ENCODE results near the gene ATMIN. TPM values are rescaled to one million over a fixed set of nuclear protein-coding genes. Genes with fewer than 3 reads are reported as not detected.

ATMIN gene
- total and polyA plus RNA-seq, 2 experiments from 2014 or later: 9.8 to 41.7 TPM

DNA sequence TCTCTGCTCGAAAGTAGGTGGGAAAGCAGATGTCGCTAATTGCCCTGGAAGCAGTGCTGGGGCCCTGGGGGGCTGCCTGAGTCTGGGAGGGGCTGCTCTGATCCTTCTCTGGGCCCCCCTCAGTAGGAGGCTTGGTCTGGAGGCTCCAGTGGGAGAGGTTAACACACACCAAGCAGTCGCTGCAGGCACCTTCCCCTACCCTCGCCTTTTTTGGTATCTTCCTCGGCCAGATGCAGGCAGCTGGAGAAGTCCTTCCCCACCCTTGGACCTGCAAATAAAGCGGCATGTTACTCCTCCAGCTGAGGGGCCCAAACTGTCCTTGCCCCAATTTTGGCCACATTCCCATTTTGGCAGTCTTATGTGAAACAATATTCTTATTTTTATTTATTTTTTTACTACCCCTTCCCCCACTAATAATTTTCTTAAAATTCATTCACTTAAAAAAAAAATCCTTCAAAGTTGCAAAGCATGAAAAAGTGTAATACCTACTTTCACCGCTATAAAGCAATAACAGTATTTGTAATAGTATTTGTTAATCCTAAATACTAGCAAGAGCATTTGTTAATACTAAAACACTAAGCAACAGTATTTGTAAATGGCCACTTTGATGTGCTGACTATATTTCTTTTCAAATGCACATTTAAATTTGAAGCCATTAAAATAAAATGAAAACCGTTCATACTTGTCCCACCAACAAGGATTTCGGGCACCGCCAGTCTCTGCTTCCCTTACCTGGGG, 26.4 kb downstream of the ATMIN start:
- Histone ChIP-seq H3K4me2 (ENCODE audit: unreplicated experiment) (no peak overlapping the region), H3K27ac (no peak overlapping the region), H3K9ac (no peak overlapping the region), H3K4me3 (no peak overlapping the region), H3F3A (ENCODE audit: insufficient read depth) (no peaks in the 10 kb centered on the region), H3K9me3 (ENCODE audit: low read depth) (no peaks in the 10 kb centered on the region), H3K79me2 (ENCODE audit: insufficient read depth) (no peaks in the 10 kb centered on the region), H3K36me3 (ENCODE audit: low read depth) (no peaks in the 10 kb centered on the region), H3K4me1 (ENCODE audit: insufficient read depth) (no peaks in the 10 kb centered on the region), H3K27me3 (replicated peaks; ENCODE audit: insufficient read depth) (no peaks in the 10 kb centered on the region), H4K20me1 (ENCODE audit: insufficient read depth) (no peaks in the 10 kb centered on the region), H3K9me2 (ENCODE audit: insufficient read depth) (no peaks in the 10 kb centered on the region), H2AFZ (no peak overlapping the region)
- no peak for DNase-seq
- 83 to 84% methylated on average over 10 of the region's 10 CpGs for WGBS, 2 experiments (ENCODE audit: low coverage in 1 of 2, low lambda C conversion rate in 2 of 2, missing lambda C conversion rate in 2 of 2)
- TF ChIP-seq EZH2phosphoT487 (IDR thresholded peaks at IDR 0.05; ENCODE audit: insufficient read depth, low read depth): no peak
- no peak for TF ChIP-seq EZH2 (IDR thresholded peaks at IDR 0.05; ENCODE audit: insufficient read depth, poor library complexity, severe bottlenecking)
- in situ Hi-C loops (cut with MboI): no loop called here

- Histone ChIP-seq H3K9me2 (ENCODE audit: insufficient read depth) (no peaks in the 10 kb centered on the region), H3K27ac (no peak overlapping the region), H3K9ac (no peak overlapping the region), H3K4me2 (ENCODE audit: unreplicated experiment) (no peak overlapping the region), H3K4me3 (no peak overlapping the region), H3K4me1 (ENCODE audit: insufficient read depth) (no peaks in the 10 kb centered on the region), H4K20me1 (ENCODE audit: insufficient read depth) (no peaks in the 10 kb centered on the region), H3K27me3 (replicated peaks; ENCODE audit: insufficient read depth) (no peaks in the 10 kb centered on the region), H3K36me3 (ENCODE audit: low read depth) (no peaks in the 10 kb centered on the region), H3K79me2 (ENCODE audit: insufficient read depth) (no peaks in the 10 kb centered on the region), H3F3A (ENCODE audit: insufficient read depth) (no peaks in the 10 kb centered on the region), H3K9me3 (ENCODE audit: low read depth) (no peaks in the 10 kb centered on the region), H2AFZ (no peak overlapping the region)
- in situ Hi-C loops (cut with MboI): no loop called here
- no peak for DNase-seq
- 67 to 74% methylated on average over 4 of the region's 4 CpGs for WGBS, 2 experiments (ENCODE audit: low coverage in 1 of 2, low lambda C conversion rate in 2 of 2, missing lambda C conversion rate in 2 of 2)
- TF ChIP-seq EZH2 (IDR thresholded peaks at IDR 0.05; ENCODE audit: insufficient read depth, poor library complexity, severe bottlenecking) (no peak), EZH2phosphoT487 (IDR thresholded peaks at IDR 0.05; ENCODE audit: insufficient read depth, low read depth) (no peak)
These were observed 31.0 kb downstream of the ATMIN start for GRCh38 chr16:81066681-81067080.

DNA sequence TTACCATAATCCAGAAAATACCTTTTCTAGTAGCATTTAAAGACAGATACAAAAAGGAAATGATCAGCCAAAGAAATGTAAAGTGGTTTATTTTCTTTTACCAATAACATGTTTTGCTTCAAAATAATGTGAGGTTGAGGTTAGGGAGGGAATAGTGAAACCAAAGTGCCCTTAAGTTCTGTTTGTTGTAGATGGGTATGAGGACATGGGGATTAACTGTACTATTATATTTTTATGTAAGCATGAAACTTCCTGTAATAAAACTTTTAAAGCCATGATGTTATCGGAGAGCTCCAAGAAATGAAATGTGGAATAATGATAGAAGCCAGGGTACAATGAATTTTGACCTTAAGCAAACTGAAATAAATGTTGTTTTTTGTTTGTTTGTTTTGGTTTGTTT, 31.5 kb downstream of the ATMIN start:
- no peak for TF ChIP-seq EZH2 (IDR thresholded peaks at IDR 0.05; ENCODE audit: insufficient read depth, poor library complexity, severe bottlenecking)
- TF ChIP-seq EZH2phosphoT487 (IDR thresholded peaks at IDR 0.05; ENCODE audit: insufficient read depth, low read depth): no peak
- in situ Hi-C loops (cut with MboI): no loop called here
- no peak for DNase-seq

DNA sequence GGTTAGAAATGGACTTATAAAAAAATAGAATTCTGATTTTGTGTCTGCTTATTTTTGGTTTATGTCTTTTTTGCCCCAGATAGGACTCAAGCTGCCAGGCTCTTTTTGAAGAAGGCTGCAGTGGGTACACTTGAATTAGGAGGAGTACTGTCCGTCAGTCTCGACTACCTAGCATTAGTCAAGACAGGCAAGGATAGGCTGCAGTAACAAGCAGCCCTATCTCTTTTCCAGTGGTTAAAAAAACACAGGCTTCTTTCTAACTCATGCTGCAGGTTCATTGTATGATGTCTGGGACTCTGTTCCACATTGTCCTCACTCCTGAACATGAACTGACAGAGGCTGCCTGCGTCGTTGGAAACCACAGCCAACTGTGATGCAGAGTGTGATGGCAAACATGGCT, 33.4 kb downstream of the ATMIN start:
- TF ChIP-seq EZH2 (IDR thresholded peaks at IDR 0.05; ENCODE audit: insufficient read depth, poor library complexity, severe bottlenecking) (no peak), EZH2phosphoT487 (IDR thresholded peaks at IDR 0.05; ENCODE audit: insufficient read depth, low read depth) (no peak)
- in situ Hi-C loops (cut with MboI): no loop called here

More for the DNA sequence above, 31.5 kb downstream of the ATMIN start:
- Histone ChIP-seq H3K36me3 (ENCODE audit: low read depth) (no peaks in the 10 kb centered on the region), H3K4me3 (no peak overlapping the region), H3K27ac (no peak overlapping the region), H3K9me3 (ENCODE audit: low read depth) (no peaks in the 10 kb centered on the region), H3K9ac (no peak overlapping the region), H3K4me1 (ENCODE audit: insufficient read depth) (no peaks in the 10 kb centered on the region), H3F3A (ENCODE audit: insufficient read depth) (no peaks in the 10 kb centered on the region), H4K20me1 (ENCODE audit: insufficient read depth) (no peaks in the 10 kb centered on the region), H3K27me3 (replicated peaks; ENCODE audit: insufficient read depth) (no peaks in the 10 kb centered on the region), H2AFZ (no peak overlapping the region), H3K79me2 (ENCODE audit: insufficient read depth) (no peaks in the 10 kb centered on the region), H3K4me2 (ENCODE audit: unreplicated experiment) (no peak overlapping the region), H3K9me2 (ENCODE audit: insufficient read depth) (no peaks in the 10 kb centered on the region)
- whole genome bisulfite sequencing, 2 experiments (ENCODE audit: low coverage in 1 of 2, low lambda C conversion rate in 2 of 2, missing lambda C conversion rate in 2 of 2): 94 to 95% methylated on average over 1 of the region's 1 CpG

More for the DNA sequence above, 33.4 kb downstream of the ATMIN start:
- Histone ChIP-seq H3K4me1 (ENCODE audit: insufficient read depth) (no peaks in the 10 kb centered on the region), H3K4me3 (no peak overlapping the region), H2AFZ (no peak overlapping the region), H3K79me2 (ENCODE audit: insufficient read depth) (no peaks in the 10 kb centered on the region), H3K9me2 (ENCODE audit: insufficient read depth) (no peaks in the 10 kb centered on the region), H3K9me3 (ENCODE audit: low read depth) (no peaks in the 10 kb centered on the region), H3K4me2 (ENCODE audit: unreplicated experiment) (no peak overlapping the region), H3K9ac (no peak overlapping the region), H3F3A (ENCODE audit: insufficient read depth) (no peaks in the 10 kb centered on the region), H3K27me3 (replicated peaks; ENCODE audit: insufficient read depth) (no peaks in the 10 kb centered on the region), H3K36me3 (ENCODE audit: low read depth) (no peaks in the 10 kb centered on the region), H4K20me1 (ENCODE audit: insufficient read depth) (no peaks in the 10 kb centered on the region), H3K27ac (no peak overlapping the region)
- no peak for DNase-seq
- WGBS, 2 experiments (ENCODE audit: low coverage in 1 of 2, low lambda C conversion rate in 2 of 2, missing lambda C conversion rate in 2 of 2): 86 to 91% methylated on average over 4 of the region's 4 CpGs
